ENCODE results near the gene PKHD1.

The PKHD1 gene

DNA sequence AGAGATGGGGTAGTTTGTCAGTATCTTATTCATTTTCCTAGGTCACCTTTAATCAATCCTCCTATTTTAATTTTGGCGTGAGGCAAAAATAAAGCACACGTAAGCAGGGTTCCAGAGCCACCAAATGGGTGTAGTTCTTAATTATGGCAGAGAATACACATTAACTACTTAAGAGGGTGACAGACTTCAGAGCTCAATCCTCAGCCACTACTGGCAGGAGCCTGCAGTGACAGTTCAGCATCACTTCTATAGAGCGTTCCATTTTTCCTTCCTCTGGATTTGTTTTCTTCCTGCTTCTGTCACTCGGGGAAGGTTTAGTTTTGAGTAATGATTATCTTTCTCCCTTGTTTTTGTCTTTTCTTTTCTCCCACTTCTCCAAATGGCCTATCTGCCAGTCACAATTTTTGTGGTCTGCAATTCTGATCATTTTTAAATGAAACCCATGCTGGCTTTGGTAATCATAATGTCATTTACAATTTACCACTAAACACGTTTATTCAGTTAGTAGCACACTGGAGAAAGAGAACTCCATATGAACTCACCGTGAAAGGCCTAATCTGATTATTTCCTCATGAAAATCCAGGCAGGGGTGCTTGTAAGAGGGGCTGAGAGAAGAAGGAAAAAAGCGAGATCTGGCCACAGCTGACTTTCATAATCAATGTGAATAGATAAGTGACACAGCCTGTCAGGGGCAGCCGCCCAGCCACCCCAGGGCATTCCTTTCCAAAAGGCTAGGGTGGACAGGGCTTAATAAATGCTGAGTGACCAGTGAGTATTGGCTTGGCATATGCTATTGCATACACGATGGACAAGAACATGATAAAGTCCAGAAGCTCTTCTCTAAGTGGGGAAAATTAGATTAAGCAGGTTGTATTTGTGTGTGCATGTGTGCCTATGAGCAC, 412.1 kb downstream of the PKHD1 start:
- peak; percentile 59 for DNase-seq

GRCh38 chr6:51663525-51663924, 423.9 kb downstream of the PKHD1 start:
- no peak for DNase-seq

DNA sequence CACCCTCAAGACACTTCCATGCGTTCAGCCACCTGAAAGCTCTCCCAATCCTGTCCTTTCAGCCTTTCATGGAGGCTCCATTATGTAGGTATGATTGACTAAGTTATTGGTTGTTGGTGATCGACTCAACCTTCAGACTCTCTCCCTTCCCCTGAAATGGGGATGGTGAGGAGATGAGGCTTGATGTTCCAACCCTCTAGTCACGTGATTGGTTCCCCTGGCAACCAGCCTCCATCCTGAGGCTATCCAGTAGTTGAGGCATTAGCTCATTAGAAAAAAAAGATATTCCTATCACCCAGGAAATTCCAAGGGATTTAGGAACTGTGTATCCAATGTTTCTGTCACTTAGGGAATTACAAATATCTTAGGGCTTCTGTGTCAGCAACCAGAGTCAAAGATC, 426.6 kb downstream of the PKHD1 start:
- DNase-seq = no peak

DNA sequence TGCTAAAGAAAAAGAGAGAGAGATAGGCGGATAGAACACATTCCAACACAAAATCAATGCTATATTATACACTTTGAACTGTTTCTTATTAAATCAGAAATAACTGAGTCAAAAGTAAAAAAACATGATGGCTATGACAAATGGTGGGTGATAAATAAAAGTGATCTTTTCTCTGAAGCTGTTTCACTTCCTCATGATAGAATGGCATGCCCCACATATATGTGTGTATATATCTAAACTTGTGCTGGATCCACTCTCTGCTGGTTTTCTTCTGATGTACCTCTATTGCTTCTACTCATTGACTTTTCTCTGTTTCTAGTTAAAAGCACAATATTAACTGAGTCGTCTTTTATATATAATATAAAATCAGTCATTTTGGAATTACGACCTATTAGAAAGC, 429.9 kb downstream of the PKHD1 start:
- no peak for DNase-seq

DNA sequence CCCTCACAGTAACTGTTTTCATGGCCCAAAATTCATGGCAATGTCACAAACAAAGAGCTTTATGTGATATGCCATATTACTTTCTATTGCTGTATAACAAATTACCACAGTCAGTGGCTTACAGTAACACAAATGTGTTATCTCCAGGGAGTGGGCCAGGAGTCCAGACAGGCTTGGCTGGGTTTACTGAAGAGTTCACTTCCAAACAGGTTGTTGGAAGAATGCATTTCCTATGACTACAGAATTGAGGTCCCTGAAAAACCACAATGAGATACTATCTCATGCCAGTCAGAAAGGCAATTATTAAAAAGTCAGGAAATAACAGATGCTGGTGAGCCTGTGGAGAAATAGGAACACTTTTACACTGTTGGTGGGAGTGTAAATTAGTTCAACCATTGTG, 431.9 kb downstream of the PKHD1 start:
- no peak for DNase-seq

DNA sequence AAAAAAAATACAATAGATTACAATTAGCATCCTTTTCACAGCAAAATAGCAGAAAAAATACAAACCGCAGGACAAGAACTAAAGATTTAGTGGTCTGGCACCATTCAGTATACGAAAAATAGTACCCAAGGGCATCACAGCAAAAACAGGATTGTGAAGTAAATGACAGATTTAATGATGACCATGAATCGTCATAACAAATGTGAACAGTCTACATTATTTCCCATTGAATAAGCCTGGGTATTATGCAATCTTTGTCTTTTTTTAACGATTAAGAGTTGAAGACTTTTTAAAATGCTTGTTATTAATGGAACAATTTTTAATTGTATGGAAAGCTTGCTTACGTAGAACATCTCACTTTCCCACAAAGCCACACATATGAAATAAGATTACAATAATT, 432.8 kb downstream of the PKHD1 start:
- DNase-seq = no peak

DNA sequence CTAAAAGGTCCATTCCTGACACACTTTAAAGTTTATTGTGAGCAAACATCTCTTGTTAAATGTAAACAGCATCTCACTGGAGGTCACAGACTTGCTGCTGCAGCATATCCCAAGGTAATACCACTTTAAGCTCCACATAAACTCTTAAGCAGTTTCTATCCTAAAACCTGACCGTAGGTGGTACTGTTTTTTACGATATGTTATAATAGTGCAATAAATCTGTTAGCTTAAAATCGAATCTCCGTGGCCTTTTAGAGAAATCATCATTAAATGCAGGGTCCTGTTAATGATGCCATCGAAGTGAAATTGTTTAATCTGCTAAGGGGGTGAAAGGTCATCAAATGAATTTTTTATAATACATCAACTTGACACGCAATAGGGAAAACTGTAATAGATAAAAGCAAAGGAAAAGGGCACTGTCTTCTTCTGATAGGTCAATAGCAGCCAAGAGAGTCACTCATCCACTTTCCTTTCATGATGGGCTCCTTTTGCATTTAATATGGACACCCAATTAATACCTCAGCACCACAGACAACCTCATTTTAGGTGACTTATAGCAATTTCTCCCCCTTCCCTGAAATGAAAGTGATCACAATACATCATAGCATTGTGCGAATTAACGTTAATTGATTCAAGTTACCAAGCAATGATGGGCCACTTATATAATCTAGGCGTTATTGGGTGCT, 436.1 kb downstream of the PKHD1 start:
- DNase-seq = no peak

DNA sequence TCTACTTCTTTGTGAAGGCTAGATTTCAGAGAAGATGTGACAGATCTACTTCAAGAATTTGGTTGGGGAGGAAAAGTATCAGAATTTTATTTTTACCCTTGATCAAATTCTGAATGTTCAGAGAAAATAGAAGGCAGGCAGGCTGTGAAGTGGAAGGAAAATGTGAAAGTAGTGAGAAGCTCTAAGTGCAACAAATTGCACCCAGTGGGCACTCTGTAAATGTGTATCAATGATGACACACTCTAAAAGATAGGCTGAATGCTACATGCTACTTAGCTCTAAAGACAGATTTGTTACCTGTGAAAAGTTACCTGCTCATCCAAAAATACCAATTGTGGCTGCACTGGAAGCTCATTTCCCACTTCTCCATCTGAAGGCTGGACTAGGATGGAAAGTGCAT, 438.6 kb downstream of the PKHD1 start:
- no peak for DNase-seq

GRCh38 chr6:51648236-51648635, 439.2 kb downstream of the PKHD1 start:
- no peak for DNase-seq

GRCh38 chr6:51644426-51644825, 443.0 kb downstream of the PKHD1 start:
- no peak for DNase-seq

- DNase-seq = no peak
These were observed 447.4 kb downstream of the PKHD1 start for GRCh38 chr6:51640021-51640420.

DNA sequence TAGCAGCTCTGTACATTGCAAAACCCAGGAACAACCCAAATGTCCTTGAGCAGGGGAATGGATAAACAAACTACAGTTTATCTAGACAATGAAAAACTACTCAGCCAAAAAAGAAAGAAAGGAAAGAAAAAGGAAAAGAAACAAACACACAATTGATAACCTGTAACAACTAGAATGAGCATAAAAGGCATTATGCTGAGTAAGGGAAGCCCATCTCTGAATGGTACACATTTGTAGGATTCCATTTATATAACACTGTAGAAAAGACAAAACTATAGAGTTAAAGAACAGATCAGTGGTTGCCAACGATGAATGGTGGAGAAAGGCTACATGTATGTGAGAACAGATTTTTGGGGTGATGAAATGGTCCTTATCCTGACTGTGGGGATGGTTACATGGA, 454.0 kb downstream of the PKHD1 start:
- no peak for DNase-seq

- no peak for DNase-seq
These were observed 457.4 kb downstream of the PKHD1 start for GRCh38 chr6:51630011-51630410.

DNA sequence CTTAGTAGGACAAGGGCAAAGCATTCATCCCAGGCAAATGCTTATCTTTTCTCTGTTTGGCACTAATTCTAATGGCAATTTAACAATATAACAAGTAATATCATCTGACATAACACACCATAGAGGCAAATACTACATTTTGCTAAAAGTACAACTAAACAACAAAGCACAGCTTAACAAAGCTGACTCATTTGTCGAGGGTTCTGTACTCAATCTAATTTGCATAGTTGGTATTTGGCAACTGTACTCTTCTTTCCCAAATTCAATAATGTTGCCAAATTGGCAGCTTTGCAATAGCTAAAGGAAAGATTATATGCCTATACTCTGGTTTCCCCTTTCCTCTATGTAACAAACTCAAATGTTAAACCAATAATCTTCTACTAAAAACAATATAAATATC, 461.0 kb downstream of the PKHD1 start:
- no peak for DNase-seq

DNA sequence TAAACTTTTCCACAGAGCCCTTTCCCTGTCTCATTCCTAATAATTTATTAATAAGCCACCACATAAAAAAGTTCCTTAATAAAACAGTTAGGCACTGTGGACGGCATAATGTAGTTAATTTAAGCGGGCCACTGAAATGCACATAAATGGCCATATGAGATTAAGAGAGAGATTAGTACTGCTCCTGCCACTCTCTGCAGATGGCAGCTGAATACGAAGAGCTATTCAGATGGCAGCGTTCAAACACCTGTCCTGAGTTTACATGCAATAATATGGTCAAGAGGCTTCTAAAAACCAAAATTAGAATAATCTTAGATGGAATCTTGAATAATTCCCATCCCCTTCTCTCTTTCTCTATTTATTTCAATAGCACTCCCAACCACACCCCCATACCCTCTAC, 461.8 kb downstream of the PKHD1 start:
- DNase-seq = no peak

DNA sequence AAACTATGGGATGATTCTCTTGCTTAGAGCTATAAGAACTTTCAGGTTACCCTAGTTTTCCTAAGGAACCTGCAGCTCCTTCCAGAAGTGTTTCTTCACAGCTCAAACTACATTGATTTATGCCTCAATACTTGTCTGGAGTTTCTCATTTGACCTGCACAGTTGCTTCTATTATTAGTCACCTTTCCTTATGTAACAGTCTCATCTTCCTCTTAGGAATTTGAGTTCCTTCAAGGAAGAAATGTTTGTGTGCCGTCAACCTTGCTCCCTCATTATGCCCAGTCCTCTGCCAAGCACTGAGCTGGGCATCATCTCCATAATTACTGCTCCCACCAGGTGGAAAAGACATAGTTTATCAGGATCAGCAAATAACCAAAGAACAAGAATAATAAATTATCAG, 466.4 kb downstream of the PKHD1 start:
- DNase-seq = no peak

GRCh38 chr6:51619042-51619799, 468.2 kb downstream of the PKHD1 start:
- DNase-seq = no peak

- no peak for DNase-seq
These were observed 468.9 kb downstream of the PKHD1 start for GRCh38 chr6:51618563-51618962.

DNA sequence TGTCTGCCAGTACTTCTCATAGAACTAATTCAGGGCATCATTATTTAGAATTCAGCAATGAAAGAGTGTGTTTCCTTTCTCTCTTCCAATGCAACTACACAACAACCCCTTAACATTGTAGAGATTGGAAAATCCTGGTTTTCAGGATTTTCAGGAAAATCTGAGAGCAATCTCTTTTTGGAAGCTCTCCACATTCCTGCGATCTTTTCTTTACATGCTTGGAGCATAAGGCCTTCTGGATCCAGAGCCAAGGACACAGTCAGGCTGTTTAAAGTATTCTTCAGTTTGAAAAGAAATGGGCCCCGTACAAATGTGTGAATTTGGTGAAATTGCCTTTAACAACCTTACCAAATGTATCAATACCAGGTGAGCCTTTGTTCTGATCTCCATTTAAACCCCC, 469.7 kb downstream of the PKHD1 start:
- DNase-seq = no peak

- DNase-seq = no peak
These were observed 471.2 kb downstream of the PKHD1 start for GRCh38 chr6:51616243-51616642.

GRCh38 chr6:51614725-51615124, 472.7 kb downstream of the PKHD1 start:
- no peak for DNase-seq

DNA sequence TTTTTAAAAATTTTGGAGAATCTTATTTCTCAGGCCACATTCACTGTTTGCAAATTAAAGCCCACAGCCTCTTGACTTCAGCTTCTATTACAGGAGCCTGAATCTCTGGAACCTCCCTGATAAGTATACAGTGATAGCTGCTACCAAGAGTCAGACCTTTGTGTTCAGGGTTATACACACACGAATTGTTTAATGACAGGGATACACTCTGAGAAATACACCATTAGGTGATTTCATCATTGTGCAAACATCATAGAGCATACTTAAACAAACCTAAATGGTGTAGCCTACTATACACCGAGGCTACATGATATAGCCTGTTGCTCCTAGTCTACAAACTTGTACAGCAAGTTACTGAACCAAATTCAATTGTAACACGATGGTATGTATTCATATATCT, 473.9 kb downstream of the PKHD1 start:
- DNase-seq = no peak

DNA sequence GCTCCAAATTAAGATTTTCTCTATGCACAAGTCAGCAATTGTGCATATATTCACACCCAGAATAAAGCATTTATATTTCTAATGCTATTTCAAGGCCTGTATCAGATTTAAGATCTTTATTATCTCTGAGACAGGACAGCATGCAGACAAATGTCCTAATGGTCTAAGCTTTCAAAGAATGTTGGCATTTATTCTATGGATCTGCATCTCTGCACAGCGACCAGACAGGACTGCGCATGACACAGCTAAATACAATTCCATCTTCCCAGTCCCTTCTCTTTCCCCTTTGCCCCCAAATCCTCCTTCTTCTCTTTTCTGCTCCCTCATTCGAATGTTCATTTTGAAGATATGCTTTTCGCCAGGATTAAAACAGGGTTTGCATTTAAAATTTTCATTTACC, 478.5 kb downstream of the PKHD1 start:
- DNase-seq = no peak

GRCh38 chr6:51608383-51608782, 479.0 kb downstream of the PKHD1 start:
- no peak for DNase-seq
